ENCODE data around the gene PSMB7.

GRCh38 chr9:124399323-124399967 is 15.8 kb downstream of the PSMB7 start:
- TF ChIP-seq POLR2A (IDR thresholded peaks at IDR 0.05) (no peak), CTCF (IDR thresholded peaks at IDR 0.05) (no peak)
